ENCODE measurements around the gene FALEC. TPM values are rescaled to one million over a fixed set of nuclear protein-coding genes. Genes with fewer than 3 reads are reported as not detected.

FALEC gene
- total and polyA plus RNA-seq, 9 of the 15 experiments (the other 6 are each of a cell fraction or from before 2014, with no cell fraction given), result 0.15 to 1.8 (median 0.53) TPM; not detected in 5

DNA sequence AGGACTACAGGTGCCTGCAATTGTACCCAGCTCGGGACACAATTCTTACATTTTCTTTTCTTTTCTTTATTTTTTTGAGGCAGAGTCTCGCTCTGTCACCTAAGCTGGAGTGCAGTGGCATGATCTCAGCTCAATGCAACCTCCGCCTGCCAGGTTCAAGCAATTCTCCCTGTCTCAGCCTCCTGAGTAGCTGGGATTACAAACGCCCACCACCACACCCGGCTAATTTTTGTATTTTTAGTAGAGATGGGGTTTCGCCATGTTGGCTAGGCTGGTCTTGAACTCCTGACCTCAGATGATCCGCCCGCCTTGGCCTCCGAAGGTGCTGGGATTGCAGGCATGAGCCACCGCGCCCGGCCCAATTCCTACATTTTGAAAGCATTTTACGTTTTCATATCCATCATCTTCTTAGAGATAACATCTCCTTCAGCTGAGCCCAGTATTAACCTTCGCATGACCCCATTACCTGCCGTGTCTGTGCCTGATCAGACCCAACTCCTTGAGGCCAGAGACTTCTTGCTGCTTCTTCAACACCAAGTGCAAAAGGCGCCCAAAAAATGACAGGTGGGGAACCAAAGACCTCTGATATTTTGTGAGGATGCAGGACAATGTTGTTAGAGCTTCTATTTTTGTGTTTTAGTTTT lies 30.9 kb downstream of the FALEC start (continued):
- no peak for TF ChIP-seq PCBP1 (IDR thresholded peaks at IDR 0.05; ENCODE audit: low read depth, low read length, poor library complexity, severe bottlenecking)
- 0 out of 2 replicates have a peak, but pooled peaks have one; percentile 42 for TF ChIP-seq NR2C1 (IDR thresholded peaks at IDR 0.05)
- peak; percentile 61; the same call in 1 of the 2 replicates for TF ChIP-seq NR2C1 (tag; IDR thresholded peaks at IDR 0.05)
- no peak for TF ChIP-seq TCFL5 (CRISPR knock-in tag; conservative IDR thresholded peaks at IDR 0.05)
- TF ChIP-seq TAF7 (tag; IDR thresholded peaks at IDR 0.05), result no peak
- no peak for TF ChIP-seq EGR1 (conservative IDR thresholded peaks at IDR 0.05)
- TF ChIP-seq U2AF2 (optimal IDR thresholded peaks at IDR 0.05; ENCODE audit: low read depth, low read length), result no peak
- TF ChIP-seq HLTF (IDR thresholded peaks at IDR 0.05), result no peak
- TF ChIP-seq ZC3H11A (IDR thresholded peaks at IDR 0.05; ENCODE audit: low read depth, low read length), result no peak
- TF ChIP-seq POLR2AphosphoS2 (IDR thresholded peaks at IDR 0.05; ENCODE audit: low read length), result no peak
- 0 out of 2 replicates have a peak, but pooled peaks have one; percentile 29 for TF ChIP-seq SMAD4 (CRISPR knock-in tag; conservative IDR thresholded peaks at IDR 0.05)
- peak; percentile 60; the same call in 1 of the 2 replicates for TF ChIP-seq HDAC8 (tag; IDR thresholded peaks at IDR 0.05)
- no peak for TF ChIP-seq ZNF639 (CRISPR knock-in tag; conservative IDR thresholded peaks at IDR 0.05 in 1 of 2, IDR thresholded peaks at IDR 0.05 in 1 of 2)
- no peak for TF ChIP-seq FOXA1 (IDR thresholded peaks at IDR 0.05; ENCODE audit: borderline replicate concordance)
- TF ChIP-seq FOS (IDR thresholded peaks at IDR 0.05; ENCODE audit: extremely low read depth, insufficient read length), result no peak
- TF ChIP-seq ZNF444 (CRISPR knock-in tag; IDR thresholded peaks at IDR 0.05), result no peak
- TF ChIP-seq NFYB (IDR thresholded peaks at IDR 0.05; ENCODE audit: extremely low read depth, insufficient read length), result no peak
- TF ChIP-seq CHD4 (IDR thresholded peaks at IDR 0.05; ENCODE audit: insufficient read depth, insufficient replicate concordance, low read depth, low read length, poor library complexity, severe bottlenecking), result peak; percentile 36
- TF ChIP-seq, protein P1, sequence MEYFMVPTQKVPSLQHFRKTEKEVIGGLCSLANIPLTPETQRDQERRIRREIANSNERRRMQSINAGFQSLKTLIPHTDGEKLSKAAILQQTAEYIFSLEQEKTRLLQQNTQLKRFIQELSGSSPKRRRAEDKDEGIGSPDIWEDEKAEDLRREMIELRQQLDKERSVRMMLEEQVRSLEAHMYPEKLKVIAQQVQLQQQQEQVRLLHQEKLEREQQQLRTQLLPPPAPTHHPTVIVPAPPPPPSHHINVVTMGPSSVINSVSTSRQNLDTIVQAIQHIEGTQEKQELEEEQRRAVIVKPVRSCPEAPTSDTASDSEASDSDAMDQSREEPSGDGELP (CRISPR knock-in tag; IDR thresholded peaks at IDR 0.05; ENCODE audit: borderline replicate concordance), result peak; percentile 48; the same call in 1 of the 2 replicates
- TF ChIP-seq SAFB (IDR thresholded peaks at IDR 0.05; ENCODE audit: borderline replicate concordance, low read depth, low read length), result no peak
- TF ChIP-seq, protein P2, sequence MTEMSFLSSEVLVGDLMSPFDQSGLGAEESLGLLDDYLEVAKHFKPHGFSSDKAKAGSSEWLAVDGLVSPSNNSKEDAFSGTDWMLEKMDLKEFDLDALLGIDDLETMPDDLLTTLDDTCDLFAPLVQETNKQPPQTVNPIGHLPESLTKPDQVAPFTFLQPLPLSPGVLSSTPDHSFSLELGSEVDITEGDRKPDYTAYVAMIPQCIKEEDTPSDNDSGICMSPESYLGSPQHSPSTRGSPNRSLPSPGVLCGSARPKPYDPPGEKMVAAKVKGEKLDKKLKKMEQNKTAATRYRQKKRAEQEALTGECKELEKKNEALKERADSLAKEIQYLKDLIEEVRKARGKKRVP (CRISPR knock-in tag; IDR thresholded peaks at IDR 0.05), result no peak

Measured in K562 (cell line).